Measurements from ENCODE around the gene ENTPD5.
"Not testable (repeated sequence)": the region's sequence is repeated elsewhere in the genome, so short reads cannot be mapped to it uniquely, and the experiment has no call there.

Gene ENTPD5

DNA sequence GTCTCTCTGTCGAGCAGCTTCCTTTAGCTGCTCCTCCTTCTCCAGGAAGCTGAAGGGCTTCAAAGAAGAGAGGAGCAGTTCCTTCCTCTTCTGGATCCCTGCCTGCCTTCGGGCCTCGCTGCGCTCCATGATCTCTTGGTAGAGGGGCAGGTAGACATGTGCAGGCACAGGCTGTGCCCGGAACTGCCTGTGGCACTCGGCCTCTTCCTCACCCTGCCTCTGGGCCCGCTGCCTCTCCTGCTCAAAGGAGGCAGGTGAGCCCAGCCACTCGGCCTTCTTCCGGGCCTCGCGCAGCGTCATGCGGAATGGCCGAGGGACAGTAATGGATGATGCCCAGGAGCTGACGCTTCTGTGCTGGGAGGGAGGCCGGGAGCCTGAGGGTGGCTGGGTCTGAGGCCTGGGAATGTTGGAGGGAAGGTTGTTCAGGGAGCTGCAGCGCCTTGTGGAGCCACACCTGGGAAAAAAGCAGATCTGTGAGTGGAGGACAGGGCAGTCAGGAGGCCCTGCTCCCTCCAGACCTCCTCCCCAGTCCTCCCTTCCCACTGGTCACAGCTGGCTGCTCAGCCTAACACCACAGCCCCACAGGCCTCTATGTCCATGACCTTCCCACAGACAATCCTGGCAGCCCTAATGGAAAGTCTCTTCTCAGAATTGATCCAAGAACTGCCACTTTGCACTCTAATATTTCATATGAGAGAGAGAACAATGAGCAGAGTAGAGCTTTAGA, 74.5 kb downstream of the ENTPD5 start:
- DNase-seq (ENCODE audit: low spot score) = no peak

DNA sequence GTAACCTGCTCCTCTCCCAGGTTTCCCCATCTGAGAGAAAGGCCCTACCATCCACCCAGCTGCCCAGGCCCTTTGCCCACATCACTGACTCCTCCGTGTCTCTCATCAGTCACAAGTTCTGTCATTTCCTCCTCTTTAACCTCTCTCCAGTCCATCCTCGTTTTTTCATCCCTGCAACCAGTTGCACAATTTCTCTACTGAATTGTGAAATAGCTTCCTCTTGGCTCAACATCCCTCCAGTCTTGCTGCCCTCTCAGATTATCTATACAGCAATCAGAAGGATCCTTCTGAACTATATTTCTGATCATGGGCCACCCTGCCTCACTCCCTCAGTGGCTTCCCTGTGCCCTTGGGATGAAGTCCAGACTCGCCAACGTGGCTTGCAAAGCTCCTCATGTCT, 76.0 kb downstream of the ENTPD5 start:
- DNase-seq (ENCODE audit: low spot score) = no peak

DNA sequence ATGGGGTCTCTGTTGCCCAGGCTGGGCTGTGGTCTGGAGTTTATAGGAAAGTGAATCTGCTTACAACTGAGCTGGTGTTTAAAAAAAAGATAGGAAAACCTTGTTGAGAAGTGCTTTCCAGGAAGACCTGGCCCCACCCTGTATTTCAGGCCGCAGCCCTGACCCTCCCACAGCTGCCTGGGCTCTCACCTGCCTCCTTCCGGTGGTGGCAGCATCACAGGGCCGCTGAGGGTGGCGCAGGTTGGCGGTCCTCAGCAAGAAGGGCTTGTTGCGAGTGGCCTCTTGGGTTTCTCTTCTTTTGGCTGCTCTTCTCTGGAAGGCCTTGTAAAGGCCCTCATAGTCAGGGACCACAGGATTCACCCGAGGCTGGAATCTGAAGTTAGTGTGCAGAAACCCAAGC, 76.9 kb downstream of the ENTPD5 start:
- DNase-seq (ENCODE audit: low spot score) = no peak

DNA sequence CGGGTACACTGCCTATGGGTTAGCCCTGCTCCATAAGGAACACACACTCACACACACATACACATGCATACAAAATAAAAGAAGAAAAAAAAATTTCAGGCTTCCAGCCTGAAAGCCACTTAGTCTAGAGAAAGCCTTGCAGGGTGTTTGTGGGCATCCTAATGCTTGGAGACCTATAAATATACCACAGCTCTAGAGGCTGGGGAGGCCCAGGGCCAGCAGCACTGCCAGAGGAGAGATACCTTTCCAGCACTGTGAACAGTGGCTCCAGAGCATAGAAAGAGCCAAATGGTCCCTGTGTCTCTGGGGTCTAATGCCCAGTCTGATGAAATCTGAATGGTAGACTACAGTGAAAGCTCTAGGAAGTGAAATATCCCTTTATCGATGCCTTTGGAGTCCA, 82.1 kb downstream of the ENTPD5 start:
- DNase-seq (ENCODE audit: low spot score) = no peak

DNA sequence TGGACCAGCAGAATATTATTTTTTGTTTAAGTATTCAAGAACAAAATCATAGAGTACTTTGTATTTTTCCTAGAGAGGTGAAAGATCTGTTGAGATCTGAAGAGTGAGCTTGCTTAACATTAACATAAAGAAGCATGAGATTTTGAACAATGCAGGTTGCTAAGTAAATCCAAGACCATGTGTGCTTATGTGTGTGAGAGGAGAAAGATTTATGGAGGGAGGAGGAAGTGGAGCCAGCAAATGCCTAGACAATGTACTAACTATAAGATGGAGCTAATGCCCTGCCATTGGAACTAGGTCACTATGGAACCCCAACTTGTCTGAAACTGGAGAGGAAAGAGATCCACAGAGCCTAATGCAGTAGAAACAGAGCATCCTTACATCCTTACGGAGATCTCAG, 82.5 kb downstream of the ENTPD5 start:
- DNase-seq (ENCODE audit: low spot score) = no peak

DNA sequence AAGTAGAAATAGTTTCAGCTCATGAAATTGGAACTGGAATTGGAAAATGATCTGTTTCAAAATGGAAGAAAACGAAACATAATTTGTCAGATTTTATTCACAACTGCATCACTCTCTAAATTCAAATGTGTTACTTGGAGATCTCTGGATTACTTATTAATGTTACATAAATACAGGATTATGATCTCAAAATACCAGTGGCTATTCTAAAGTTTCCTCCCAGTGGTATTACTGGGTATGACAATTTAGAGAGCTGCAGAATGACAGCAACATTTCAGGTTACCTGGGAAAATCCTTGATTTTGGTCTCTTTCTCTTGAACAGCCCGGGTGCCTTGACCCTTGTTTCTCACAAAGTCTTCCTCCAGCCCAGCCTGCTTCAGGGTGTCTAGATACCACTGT, 83.4 kb downstream of the ENTPD5 start:
- DNase-seq (ENCODE audit: low spot score) = no peak

DNA sequence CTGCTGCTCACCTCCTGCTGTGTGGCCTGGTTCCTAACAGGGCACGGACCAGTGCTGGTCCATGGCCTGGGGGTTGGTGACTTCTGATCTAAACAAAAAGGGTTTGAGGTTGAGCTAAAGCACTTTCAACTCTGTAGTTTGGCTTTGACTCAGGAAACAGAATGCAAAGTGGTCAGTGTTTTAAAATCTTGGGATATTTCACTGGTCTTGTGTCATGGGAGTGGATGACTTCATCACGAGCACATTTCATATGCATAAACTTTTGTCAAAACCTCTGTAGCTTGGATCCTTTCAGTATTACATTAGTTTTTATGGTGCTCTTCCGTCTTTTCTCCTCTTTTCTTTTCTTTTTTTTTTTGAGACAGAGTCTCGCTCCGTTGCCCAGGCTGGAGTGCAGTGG, 94.8 kb downstream of the ENTPD5 start:
- no peak for DNase-seq (ENCODE audit: low spot score)

DNA sequence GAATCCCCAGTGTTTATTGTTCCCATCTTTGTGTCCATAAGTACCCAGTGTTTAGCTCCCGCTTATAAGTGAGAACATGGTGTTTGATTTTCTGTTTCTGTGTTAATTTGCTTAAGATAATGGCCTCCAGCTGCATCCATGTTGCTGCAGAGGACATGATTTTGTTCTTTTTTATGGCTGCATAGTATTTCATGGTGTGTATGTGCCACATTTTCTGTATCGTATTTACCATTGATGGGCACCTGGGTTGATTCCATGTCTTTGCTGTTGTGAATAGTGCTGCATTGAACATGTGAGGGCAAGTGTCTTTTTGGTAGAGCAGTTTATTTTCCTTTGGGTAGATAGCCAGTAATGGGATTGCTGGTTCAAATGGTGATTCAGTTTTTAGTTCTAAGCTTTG, 99.6 kb downstream of the ENTPD5 start:
- DNase-seq (ENCODE audit: low spot score) = not testable (repeated sequence)

DNA sequence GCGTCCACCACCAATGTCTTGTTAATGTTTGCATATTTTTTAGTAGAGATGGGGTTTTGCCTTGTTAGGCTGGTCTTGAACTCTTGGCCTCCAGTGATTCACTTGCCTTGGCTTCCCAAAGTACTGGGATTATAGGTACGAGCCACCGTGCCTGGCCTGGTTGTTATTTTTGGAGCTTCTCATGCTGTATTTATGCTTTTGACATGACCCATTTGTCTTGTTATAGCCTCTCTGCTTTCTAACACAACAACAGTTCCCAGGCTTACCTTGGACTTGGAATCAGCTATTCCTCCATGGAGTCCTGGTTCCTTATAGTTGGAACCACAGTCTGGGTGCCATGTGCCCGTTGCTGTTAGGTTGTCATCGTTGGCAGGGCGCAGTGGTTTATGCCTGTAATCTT, 102.8 kb downstream of the ENTPD5 start:
- DNase-seq (ENCODE audit: low spot score) = no peak

DNA sequence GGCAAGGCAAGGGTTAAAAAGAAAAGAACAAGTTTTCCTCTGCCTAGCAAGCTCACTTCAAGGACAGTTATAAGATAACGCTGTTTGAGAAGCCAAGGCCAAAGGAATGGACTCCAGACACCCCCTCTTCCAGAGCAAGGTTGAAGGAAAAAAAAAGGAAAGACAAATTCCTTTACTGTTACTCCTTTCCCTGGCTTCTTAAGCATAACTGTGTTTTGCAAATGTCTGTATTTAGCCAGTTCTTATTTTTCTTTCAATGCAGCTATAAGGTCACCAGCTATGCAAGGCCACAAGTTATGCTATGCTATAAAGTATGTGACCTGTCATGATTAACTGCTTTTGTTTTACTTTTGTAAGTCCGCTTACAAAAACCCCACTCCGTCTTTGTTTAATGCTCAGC, 105.8 kb downstream of the ENTPD5 start:
- DNase-seq (ENCODE audit: low spot score) = no peak

DNA sequence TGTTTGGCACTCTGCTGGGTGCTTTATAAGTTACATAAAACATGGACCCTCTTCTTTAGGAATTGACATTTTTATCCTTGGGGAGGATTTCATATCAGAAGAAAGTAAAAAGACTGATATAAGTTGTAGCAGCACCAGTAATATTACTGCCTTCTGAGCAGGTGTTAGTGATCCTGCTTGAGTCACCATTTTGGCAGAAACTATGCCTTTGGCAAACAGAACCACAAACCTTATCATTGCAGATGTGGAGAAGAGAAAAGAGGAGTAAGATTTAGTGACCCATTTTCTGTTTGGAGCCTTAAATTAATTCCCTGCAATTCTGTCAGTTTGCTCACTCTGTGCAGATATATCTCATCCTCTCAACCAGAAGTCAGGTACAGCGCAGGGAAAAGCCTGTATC, 109.4 kb downstream of the ENTPD5 start:
- DNase-seq (ENCODE audit: low spot score) = no peak

Measured in CD4-positive, alpha-beta T cell treated with Interleukin-2 at 100 ng/mL for 4 hours (primary cell).